Coronary artery (tissue), 2 donors: ENCODE results near the gene CD40.

Experiments used
- DNase-seq: peaks from one replicate; pipeline ENCODE4 v3.0.0-alpha.2; 2017; ENCODE audit warnings: low spot score
- H3K27ac ChIP-seq, 2 donors: fragments of 200-600 bp; sonication (generic); one replicate each; pipeline ENCODE4 v1.5.1; 2016 to 2019
- H3K4me3 ChIP-seq: fragments of 200-600 bp; sonication (generic); 2 replicates; pipeline ENCODE4 v1.5.1; 2016; ENCODE audit warnings: mild to moderate bottlenecking, moderate library complexity
- CTCF ChIP-seq: fragments of 200-600 bp; sonication (generic); IDR thresholded peaks from one replicate; pipeline ENCODE4 v1.5.1; 2019; ENCODE audit warnings: antibody characterized with exemption

CD40 gene

GRCh38 chr20:46117704-46118467 is at the start of gene CD40:
TSS of gene CD40 (plus strand) at chr20:46118314. CDS start at chr20:46118344, 30 bp downstream.
- peak; percentile 89 for DNase-seq
- peak within 1 kb of the TSS; percentile 84 for H3K4me3 ChIP-seq
- H3K27ac ChIP-seq: peak within 1 kb of the TSS; percentile 86 to 91
- TF ChIP-seq CTCF: no peak

GRCh38 chr20:46070215-46070900 is 47.8 kb upstream of the CD40 start:
- Histone ChIP-seq H3K27ac (no peak overlapping the region), H3K4me3 (no peak overlapping the region)
- TF ChIP-seq CTCF: no peak
- DNase-seq: no peak

- no peak for DNase-seq
- no peak overlapping the region for H3K27ac ChIP-seq
- H3K4me3 ChIP-seq: no peak overlapping the region
- TF ChIP-seq CTCF: no peak
These were observed 46.5 kb upstream of the CD40 start for GRCh38 chr20:46071573-46071972.

GRCh38 chr20:46073024-46073423 is 45.1 kb upstream of the CD40 start:
- no peak for TF ChIP-seq CTCF
- Histone ChIP-seq H3K27ac (no peak overlapping the region), H3K4me3 (no peak overlapping the region)
- DNase-seq: no peak

- TF ChIP-seq CTCF: no peak
- Histone ChIP-seq H3K27ac (no peak overlapping the region), H3K4me3 (no peak overlapping the region)
- DNase-seq: no peak
These were observed 44.7 kb upstream of the CD40 start for GRCh38 chr20:46073443-46073842.

- DNase-seq: no peak
- TF ChIP-seq CTCF: no peak
- Histone ChIP-seq H3K27ac (no peak overlapping the region), H3K4me3 (no peak overlapping the region)
These were observed 44.1 kb upstream of the CD40 start for GRCh38 chr20:46074006-46074405.

- DNase-seq: no peak
- H3K27ac ChIP-seq: no peak overlapping the region
- H3K4me3 ChIP-seq: no peak overlapping the region
- no peak for TF ChIP-seq CTCF
These were observed 41.3 kb upstream of the CD40 start for GRCh38 chr20:46076806-46077205.
